ENCODE results near the gene CTIF.

- TF ChIP-seq CTCF (IDR thresholded peaks at IDR 0.05) = no peak
- no peak for TF ChIP-seq POLR2A (IDR thresholded peaks at IDR 0.05)
- TF ChIP-seq EP300 (IDR thresholded peaks at IDR 0.05) = no peak
- TF ChIP-seq POLR2AphosphoS5 (IDR thresholded peaks at IDR 0.05) = no peak
Measured at GRCh38 chr18:48554610-48555400, 16.0 kb downstream of the CTIF start.
